Muscle of back (tissue), 11 donors: Measurements from ENCODE around the gene SPHK2. TPM values are rescaled to one million over a fixed set of nuclear protein-coding genes. Genes with fewer than 3 reads are reported as not detected.
A peak's percentile ranks its signal among the peaks of the same experiment; 100 is the strongest.
"Not testable (repeated sequence)": the region's sequence is repeated elsewhere in the genome, so short reads cannot be mapped to it uniquely, and the experiment has no call there.

Experiments
- DNase-seq, 3 donors: peaks; one replicate each; pipeline versions ENCODE4 v3.0.0 to v3.0.0-alpha.2; 2013
- polyA plus RNA-seq, 10 donors: library from polyadenylated mRNA; unstranded; fragments of 120-200 nt; gene quantifications; one replicate each; pipeline ENCODE4 v1.2.1, GENCODE V29; 2013; ENCODE audit not compliant: insufficient read length in 10 of 10

Gene SPHK2
- polyA plus RNA-seq, 10 donors = 5.3 to 8.5 (median 7.4) TPM

DNA sequence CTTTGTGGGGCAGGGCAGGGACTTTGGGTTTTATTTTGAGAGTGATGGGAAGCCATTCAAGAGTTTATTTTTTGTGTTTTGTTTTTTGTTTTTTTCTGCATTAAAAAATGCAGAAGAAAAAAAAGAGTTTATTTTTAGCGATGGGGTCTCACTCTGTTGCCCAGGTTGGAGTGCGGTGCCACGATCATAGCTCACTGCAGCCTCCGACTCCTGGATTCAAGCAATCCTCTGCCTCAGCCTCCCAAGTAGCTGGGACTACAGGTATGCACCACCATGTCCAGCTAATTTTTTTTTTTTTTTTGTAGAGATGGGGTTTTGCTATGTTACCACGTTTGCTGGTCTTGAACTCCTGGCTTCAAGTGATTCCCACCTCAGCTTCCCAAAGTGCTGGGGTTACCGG, 39.2 kb downstream of the SPHK2 start:
- no peak for DNase-seq

DNA sequence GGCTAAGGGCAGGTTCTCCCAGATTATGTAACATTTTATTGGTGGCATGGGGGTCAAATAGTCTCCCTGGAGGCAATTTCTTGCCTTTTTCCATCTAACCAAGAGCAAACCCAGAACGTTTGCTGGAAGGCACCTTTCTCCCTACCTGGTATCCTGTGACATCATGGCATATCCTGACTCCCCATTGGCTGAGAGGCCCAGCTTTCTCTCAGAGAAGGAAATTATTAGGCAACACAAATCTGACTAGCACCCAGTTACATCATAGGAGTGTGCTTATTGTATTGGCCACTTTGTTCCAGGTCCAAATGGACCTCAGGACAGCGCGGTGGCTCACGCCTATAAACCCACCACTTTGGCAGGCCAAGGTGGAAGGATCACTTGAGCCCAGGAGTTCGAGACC, 40.5 kb downstream of the SPHK2 start:
- no peak for DNase-seq

- DNase-seq = peak; percentile 78 to 91 (median 86)
These were observed 41.8 kb downstream of the SPHK2 start for GRCh38 chr19:48660852-48661710.

DNA sequence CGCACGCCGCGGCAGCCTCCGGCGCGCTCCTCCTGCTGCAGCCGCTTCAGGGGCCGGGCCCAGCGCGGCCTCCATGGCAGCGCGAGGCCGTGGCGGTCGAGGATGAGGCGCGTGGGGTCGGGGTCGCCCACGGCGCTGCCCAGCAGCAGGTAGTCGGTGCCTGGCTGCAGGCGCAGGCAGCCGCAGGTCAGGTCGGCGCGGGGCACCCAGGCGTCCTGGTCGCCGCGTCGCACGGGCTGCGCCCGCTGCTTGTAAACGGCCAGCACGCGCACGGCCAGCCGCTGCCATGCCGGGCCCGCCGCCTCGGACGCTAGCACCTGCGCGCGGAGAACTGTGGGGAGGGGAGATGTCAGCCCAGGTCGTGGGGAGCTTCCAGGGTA, 42.4 kb downstream of the SPHK2 start:
- no peak for DNase-seq

- DNase-seq = no peak
These were observed 44.4 kb downstream of the SPHK2 start for GRCh38 chr19:48663667-48664066.

DNA sequence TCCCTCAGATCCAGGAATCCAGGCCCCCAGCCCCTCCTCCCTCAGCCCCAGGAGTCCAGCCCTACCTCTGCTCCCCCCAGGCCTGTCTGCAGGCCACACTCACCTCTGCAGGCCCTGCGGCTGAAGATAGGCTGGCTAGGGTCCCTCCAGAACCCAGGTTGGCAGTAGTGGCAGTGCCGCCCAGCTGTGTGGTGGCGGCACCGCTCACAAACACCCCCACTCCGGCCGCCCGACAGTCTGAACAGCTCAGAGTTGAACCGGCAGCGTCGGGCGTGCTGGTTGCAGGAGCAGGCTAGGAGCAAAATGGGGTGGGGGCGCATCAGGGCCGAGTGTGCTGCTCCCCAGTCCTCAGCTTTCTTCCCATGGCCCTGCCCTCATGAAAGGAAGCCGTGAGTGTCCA, 45.2 kb downstream of the SPHK2 start:
- no peak for DNase-seq

DNA sequence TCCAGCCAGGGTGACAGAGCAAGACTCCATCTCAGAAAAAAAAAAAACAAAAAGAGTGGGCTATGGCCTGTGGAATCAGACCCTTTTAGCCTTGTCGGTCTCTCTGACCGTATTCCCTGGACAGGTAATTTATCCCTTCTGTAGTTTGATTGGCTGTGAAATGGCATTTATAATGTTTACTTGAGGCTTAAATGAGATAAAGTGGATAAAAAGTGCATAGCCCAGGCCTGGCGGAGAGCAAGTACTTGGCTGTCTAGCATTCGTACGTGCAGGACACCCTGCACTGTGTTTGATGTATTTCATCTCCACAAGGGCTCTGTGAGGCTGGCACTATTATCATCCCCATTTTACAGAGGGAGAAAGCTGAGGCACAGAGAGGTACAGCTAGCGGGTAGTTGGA, 46.5 kb downstream of the SPHK2 start:
- DNase-seq = no peak

DNA sequence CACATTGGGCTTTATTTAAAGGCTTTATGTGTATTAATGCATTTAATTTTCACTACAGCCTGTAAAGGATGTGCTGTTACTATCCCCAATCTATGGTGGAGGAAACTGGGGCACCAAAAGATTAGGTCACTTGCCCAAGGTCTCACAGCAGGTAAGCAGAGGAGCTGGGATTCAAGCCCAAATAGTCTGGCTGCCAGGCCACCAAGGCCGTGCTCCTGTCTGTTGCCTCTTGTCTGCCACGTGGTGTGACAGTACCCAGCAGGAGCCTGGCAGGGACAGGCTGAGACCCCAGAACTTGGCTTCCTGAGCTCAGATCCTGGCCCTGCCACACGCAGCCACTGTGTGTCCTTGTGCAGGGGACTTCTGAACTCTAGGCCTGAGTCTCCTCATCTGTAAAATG, 49.0 kb downstream of the SPHK2 start:
- DNase-seq = no peak

DNA sequence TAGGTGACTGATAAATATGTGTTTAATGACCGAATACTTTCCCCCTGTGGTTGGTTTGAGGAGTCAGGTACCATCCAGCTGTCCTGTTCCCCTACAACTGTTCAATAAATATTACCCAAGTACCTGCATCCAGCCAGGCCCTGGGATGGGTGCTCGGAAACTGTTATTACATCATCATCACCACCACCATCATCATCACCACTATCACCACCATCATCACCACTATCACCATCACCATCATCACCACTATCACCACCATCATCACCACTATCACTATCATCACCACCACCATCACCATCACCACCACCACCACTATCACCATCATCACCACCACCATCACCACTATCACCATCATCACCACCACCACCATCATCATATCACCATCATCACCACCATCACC, 49.5 kb downstream of the SPHK2 start:
- no peak for DNase-seq

- DNase-seq = no peak
These were observed 50.8 kb downstream of the SPHK2 start for GRCh38 chr19:48669903-48670668.

DNA sequence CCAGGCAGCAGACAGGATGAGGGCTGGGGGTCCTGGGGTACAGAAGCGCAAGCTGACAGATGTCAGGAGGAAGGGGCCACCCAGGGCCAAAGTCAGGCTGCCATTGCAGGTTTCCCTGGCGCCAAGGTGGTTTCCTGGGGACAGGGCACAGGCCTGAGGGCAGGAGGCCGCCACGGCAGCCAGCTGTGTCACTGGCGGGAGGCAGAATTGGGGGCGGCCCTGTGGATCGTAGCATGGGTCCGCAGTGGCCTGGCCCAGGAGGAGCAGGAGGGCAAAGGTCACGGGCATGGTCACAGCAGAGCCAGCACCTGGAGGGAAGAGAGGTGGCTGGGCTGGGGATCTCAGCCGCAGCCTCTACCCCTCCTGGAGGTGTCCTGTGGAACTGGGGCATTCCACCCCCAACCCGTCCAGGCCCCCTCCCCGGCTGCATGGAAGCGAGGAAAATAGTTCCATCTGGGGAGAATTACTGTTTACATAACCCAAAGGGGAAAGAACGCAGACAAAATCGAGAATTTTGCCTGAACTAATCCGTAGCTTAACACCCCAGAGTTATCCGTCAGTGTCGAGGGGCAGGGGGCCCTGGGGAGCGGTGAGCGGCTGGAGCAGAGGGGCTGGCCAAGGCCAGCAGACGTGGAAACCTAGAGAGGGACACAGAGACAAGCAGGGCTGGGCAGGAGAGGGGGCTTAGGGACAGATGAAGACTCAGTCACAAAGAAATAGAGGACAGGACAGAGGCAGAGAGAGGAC, 51.6 kb downstream of the SPHK2 start:
- DNase-seq = peak in 1 of 3 donors; percentile 46

DNA sequence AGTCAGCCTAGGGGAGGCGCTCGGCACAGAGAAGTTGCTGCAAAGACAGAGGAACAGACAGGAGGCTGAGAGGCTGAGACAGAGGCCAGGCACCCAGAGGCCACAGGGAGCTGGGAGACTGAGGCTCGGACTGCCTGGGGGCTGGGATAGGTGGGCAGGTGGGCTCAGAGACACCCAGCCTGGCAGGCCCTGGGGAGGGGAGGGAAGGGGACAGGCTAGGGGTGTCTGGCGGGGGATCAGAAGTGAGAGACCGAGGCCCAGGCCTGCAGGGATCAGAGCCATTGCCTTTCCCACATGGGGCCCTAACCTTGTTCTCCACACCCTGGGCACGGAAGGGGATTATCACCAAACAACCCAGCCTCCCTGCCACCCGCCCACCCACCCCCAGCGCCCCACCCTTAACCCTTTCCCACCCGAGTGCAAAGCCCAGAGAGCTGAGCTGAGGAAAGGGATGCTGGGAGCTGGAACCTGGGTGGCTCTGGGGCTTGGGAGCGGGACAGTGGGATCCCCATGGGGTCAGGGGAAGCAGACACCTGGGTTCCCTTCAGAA, 52.2 kb downstream of the SPHK2 start:
- DNase-seq = no peak

DNA sequence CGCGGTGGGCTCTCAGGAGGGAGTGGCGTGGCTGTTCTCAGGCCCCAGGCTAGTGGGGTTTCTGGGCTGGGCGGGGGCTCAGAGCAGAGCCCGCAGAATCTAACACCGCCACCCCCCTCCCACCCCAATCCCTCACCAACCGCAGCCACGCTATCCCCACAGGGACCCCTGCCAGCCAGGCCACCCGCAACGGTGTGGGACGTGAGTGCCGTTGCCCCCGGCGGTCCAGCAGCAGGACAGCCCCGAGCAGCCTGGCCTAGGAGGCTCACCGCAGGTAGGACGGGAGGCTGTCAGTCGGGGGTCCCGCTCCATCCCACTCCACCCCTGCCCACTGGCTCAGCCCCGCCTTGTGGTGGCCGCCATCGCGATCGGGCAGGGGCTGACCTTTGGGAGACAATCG, 53.7 kb downstream of the SPHK2 start, which contains the start of gene NTN5:
NTN5 (minus strand) TSS at position 24 of the 400 bp plus-strand sequence. CDS start 2,031 bp downstream, outside the sequence.
- DNase-seq = no peak

GRCh38 chr19:48673436-48674100, 54.3 kb downstream of the SPHK2 start:
- DNase-seq = no peak

DNA sequence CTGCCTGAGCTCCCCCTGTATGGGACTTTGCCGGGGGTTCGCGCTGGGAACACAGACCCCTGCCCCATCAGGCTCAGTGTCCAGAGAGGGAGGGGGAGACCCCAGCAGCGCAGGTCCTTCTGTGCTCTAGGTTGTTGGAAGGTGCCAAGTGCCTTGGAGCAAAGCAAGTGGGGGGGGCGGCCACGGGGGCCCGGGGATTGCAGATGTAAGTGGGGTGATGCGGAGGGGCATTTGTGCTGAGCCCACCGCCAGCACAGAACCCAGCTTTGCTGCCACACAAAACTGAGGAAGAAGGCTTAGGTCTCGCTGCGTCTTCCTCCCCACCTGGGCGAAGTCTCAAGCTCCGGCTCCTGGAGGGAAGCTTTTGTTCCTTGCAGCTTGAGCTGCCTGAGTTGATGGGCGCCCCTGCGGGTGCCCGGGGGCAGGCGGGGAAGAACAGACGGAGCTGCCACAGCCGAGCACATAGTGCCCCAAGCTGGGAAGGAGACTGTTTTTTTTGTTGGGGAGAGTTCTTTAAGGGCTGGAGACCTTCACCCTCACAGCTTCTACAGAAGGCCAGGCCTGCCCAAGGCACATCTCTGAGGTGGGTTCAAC, 55.0 kb downstream of the SPHK2 start:
- DNase-seq = no peak

- DNase-seq = peak; percentile 81 to 90 (median 82)
These were observed 55.9 kb downstream of the SPHK2 start for GRCh38 chr19:48674921-48675824.

GRCh38 chr19:48676487-48676886, 57.2 kb downstream of the SPHK2 start:
- no peak for DNase-seq

- DNase-seq = no peak
These were observed 57.6 kb downstream of the SPHK2 start for GRCh38 chr19:48676887-48677286.

GRCh38 chr19:48678201-48678600, 58.9 kb downstream of the SPHK2 start:
- no peak for DNase-seq

- DNase-seq = not testable (repeated sequence)
These were observed 60.7 kb downstream of the SPHK2 start for GRCh38 chr19:48680006-48680405.
